Type B pancreatic cell (in vitro differentiated cells): ENCODE results near the gene PKN1. TPM values are rescaled to one million over a fixed set of nuclear protein-coding genes. Genes with fewer than 3 reads are reported as not detected.

ENCODE experiments used
- DNase-seq: peaks from one replicate; pipeline ENCODE4 v3.0.0; 2021; ENCODE audit warnings: mixed read lengths; ENCODE audit not compliant: unreplicated experiment; ENCODE audit errors: extremely low spot score
- H3K27ac Mint-ChIP-seq: 2 replicates; pipeline ENCODE4 v1.8.0; 2021; ENCODE audit warnings: mild to moderate bottlenecking, mixed read lengths
- H3K27me3 Mint-ChIP-seq: 2 replicates; pipeline ENCODE4 v1.8.0; 2021; ENCODE audit warnings: mixed read lengths
- H3K36me3 Mint-ChIP-seq: 2 replicates; pipeline ENCODE4 v1.8.0; 2021; ENCODE audit warnings: mixed read lengths
- H3K4me1 Mint-ChIP-seq: one replicate; pipeline ENCODE4 v1.8.0; 2021; ENCODE audit warnings: mixed read lengths; ENCODE audit not compliant: unreplicated experiment
- H3K4me3 Mint-ChIP-seq: 2 replicates; pipeline ENCODE4 v1.8.0; 2021; ENCODE audit warnings: mild to moderate bottlenecking, mixed read lengths
- H3K9me3 Mint-ChIP-seq: 2 replicates; pipeline ENCODE4 v1.8.0; 2021; ENCODE audit warnings: mixed read lengths
- CTCF ChIP-seq: fragments of 200-600 bp; sonication (generic); conservative IDR thresholded peaks from 2 replicates; pipeline ENCODE4 v1.5.0; 2021; ENCODE audit warnings: antibody characterized with exemption, mild to moderate bottlenecking
- total RNA-seq: library from RNA; stranded (reverse); gene quantifications from 2 replicates; pipeline ENCODE4 v1.2.1, GENCODE V29; 2021; ENCODE audit warnings: low replicate concordance

Gene PKN1
- total RNA-seq, 1 donor from 2014 or later: 85.3 TPM

DNA sequence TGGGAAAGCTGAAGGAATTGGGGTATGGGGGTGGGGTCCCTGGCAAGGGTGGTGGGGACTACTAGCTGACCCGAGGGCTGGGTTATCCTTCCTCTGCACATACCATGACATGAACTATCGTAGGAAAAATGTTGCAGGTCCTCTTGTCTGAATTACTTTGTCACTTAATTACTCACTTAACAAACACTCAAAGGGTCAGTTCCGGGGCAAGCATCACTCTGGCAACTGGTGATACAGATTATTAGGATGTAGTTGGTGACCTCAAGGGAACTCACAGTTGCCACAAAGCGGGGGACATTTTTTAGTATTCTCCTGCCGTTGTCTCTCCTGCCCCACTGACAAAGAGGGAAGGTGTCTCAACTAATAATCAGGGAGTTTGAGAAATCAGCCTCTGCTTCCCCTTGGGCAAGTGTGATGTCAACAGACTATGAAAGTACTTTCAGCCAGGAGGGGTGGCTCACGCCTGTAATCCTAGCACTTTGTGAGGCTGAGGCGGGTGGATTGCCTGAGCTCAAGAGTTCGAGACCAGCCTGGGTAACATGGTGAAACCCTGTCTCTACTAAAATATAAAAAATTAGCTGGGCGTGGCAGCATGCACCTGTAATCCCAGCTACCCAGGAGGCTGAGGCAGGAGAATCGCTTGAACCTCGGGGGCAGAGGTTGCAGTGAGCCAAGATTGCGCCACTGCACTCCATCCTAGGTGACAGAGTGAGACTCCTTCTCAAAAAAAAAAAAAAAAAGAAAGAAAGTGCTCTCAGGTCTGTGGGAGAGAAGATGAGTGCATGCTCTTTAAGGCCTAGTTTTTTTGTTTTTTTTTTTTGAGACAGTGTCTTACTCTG is 74.8 kb downstream of the PKN1 start:
- Mint-ChIP-seq H3K36me3 (no peaks in the 10 kb centered on the region), H3K27ac (peak overlapping the region; percentile 100), H3K27me3 (peaks cover 3% of the 10 kb centered on the region), H3K9me3 (no peaks in the 10 kb centered on the region), H3K4me1 (peaks cover 31% of the 10 kb centered on the region), H3K4me3 (peak overlapping the region; percentile 83)
- no peak for TF ChIP-seq CTCF
- no peak for DNase-seq

GRCh38 chr19:14510311-14511228 is 77.5 kb downstream of the PKN1 start:
- H3K27ac Mint-ChIP-seq: peak overlapping the region; percentile 100
- H3K36me3 Mint-ChIP-seq: peaks cover 11% of the 10 kb centered on the region
- H3K9me3 Mint-ChIP-seq: no peaks in the 10 kb centered on the region
- peak overlapping the region; percentile 76 for H3K4me3 Mint-ChIP-seq
- no peak for DNase-seq
- no peak for TF ChIP-seq CTCF
- H3K27me3 Mint-ChIP-seq: peaks cover 3% of the 10 kb centered on the region
- H3K4me1 Mint-ChIP-seq: peaks cover 42% of the 10 kb centered on the region

- Mint-ChIP-seq H3K27me3 (peaks cover 3% of the 10 kb centered on the region), H3K27ac (peak overlapping the region; percentile 100), H3K9me3 (no peaks in the 10 kb centered on the region), H3K36me3 (peaks cover 18% of the 10 kb centered on the region), H3K4me3 (peak overlapping the region; percentile 76), H3K4me1 (peaks cover 43% of the 10 kb centered on the region)
- TF ChIP-seq CTCF: no peak
- no peak for DNase-seq
Measured at GRCh38 chr19:14511229-14511593, 78.1 kb downstream of the PKN1 start.

DNA sequence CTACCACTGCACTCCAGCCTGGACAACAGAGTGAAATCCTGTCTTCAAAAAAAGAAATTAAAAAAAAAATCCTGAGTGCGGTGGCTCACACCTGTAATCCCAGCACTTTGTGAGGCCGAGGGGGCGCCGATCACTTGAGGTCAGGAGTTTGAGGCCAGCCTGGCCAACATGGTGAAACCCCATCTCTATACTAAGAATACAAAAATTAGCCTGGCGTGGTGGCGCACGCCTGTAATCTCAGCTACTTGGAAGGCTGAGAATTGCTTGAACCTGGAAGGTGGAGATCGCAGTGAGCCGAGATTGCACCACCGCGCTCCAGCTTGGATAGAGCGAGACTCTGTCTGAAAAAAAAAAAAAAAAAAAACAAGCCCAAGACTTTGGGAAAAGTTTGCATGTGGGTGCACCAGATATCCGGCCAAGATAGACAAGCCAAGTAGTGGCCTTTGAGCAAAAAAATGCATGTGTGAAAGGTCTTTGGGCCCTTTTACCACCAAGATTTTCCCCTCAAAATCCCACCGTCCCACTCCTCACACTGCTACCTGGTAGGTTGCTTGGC is 79.4 kb downstream of the PKN1 start:
- Mint-ChIP-seq H3K9me3 (no peaks in the 10 kb centered on the region), H3K27ac (peak overlapping the region; percentile 80), H3K36me3 (peaks cover 24% of the 10 kb centered on the region), H3K4me3 (no peak overlapping the region), H3K27me3 (peaks cover 2% of the 10 kb centered on the region), H3K4me1 (peaks cover 47% of the 10 kb centered on the region)
- DNase-seq: no peak
- no peak for TF ChIP-seq CTCF

- TF ChIP-seq CTCF: no peak
- Mint-ChIP-seq H3K9me3 (no peaks in the 10 kb centered on the region), H3K4me3 (peak overlapping the region; percentile 94), H3K36me3 (peaks cover 24% of the 10 kb centered on the region), H3K4me1 (peaks cover 42% of the 10 kb centered on the region), H3K27me3 (no peaks in the 10 kb centered on the region), H3K27ac (peak overlapping the region; percentile 80)
- no peak for DNase-seq
Measured at GRCh38 chr19:14514215-14514863, 81.2 kb downstream of the PKN1 start.
